HepG2 (cell line): ENCODE results near the gene POLQ. TPM values are rescaled to one million over a fixed set of nuclear protein-coding genes. Genes with fewer than 3 reads are reported as not detected.
A peak's percentile ranks its signal among the peaks of the same experiment; 100 is the strongest.

Source experiments
- BRCA1 ChIP-seq: sonication (generic); formaldehyde crosslinking; IDR thresholded peaks from 2 replicates; pipeline ENCODE4 v1.4.0; 2020; ENCODE audit warnings: missing genetic modification reagents
- CREBL2 ChIP-seq: sonication (generic); formaldehyde crosslinking; IDR thresholded peaks from 2 replicates; pipeline ENCODE4 v1.8.1; 2023; ENCODE audit warnings: missing genetic modification reagents, mild to moderate bottlenecking, borderline replicate concordance
- FOXA3 ChIP-seq: IDR thresholded peaks from 2 replicates; pipeline ENCODE4 v1.6.1; 2016; ENCODE audit warnings: missing genetic modification reagents, missing compliant biosample characterization
- HCFC1 ChIP-seq: fragments of 150-350 bp; IDR thresholded peaks from 2 replicates; pipeline ENCODE4 v1.6.1; 2014; ENCODE audit warnings: low read depth, low read length
- ISL2 ChIP-seq: sonication (generic); formaldehyde crosslinking; IDR thresholded peaks from 2 replicates; pipeline ENCODE4 v1.5.0; 2020; ENCODE audit warnings: missing genetic modification reagents
- KDM5A ChIP-seq: fragments of 200-600 bp; sonication (generic); IDR thresholded peaks from 2 replicates; pipeline ENCODE4 v1.7.0; 2018; ENCODE audit warnings: antibody characterized with exemption, mild to moderate bottlenecking, low read length, borderline replicate concordance
- RBFOX2 ChIP-seq: fragments of 200-400 bp; formaldehyde crosslinking; IDR thresholded peaks from 2 replicates; pipeline ENCODE4 v1.6.1; 2017; ENCODE audit warnings: low read depth, mild to moderate bottlenecking, low read length
- SALL1 ChIP-seq: sonication (generic); formaldehyde crosslinking; IDR thresholded peaks from 2 replicates; pipeline ENCODE4 v1.8.0; 2022; ENCODE audit warnings: mild to moderate bottlenecking, missing genetic modification reagents
- ZNF143 ChIP-seq: sonication (generic); formaldehyde crosslinking; IDR thresholded peaks from 2 replicates; pipeline ENCODE4 v1.4.0; 2020; ENCODE audit warnings: missing genetic modification reagents
- ZZZ3 ChIP-seq: sonication (generic); formaldehyde crosslinking; IDR thresholded peaks from 2 replicates; pipeline ENCODE4 v1.4.0; 2020; ENCODE audit warnings: missing genetic modification reagents, mild to moderate bottlenecking, borderline replicate concordance
- polyA plus RNA-seq, 8 experiments: library from polyadenylated mRNA; depleted of rRNA in 3 of 8; stranded (reverse) in 7 of 8; unstranded in 1 of 8; fragments of >200 nt; fragmentation: Illumina TruSeq in 4 of 8; extraction: Trizol in 4 of 8; gene quantifications; 2 replicates each; pipeline versions ENCODE4 v1.2.1 to v1.2.3, GENCODE V29; 2011 to 2016; ENCODE audit warnings: low read depth in 4 of 8, missing spikeins in 1 of 8, mixed read lengths in 1 of 8; ENCODE audit not compliant: insufficient read depth in 1 of 8
- total RNA-seq, 5 experiments: library from RNA; depleted of rRNA; stranded (reverse); fragments of >200 nt; fragmentation: Illumina TruSeq; extraction: Trizol; gene quantifications; 2 replicates each; pipeline ENCODE4 v1.2.3, GENCODE V29; 2016; ENCODE audit warnings: low read depth in 1 of 5
- TF ChIP-seq, protein P1 (sequence below): sonication (generic); formaldehyde crosslinking; IDR thresholded peaks from 2 replicates; pipeline ENCODE4 v1.5.0; 2020; ENCODE audit warnings: missing genetic modification reagents
- TF ChIP-seq, protein P2 (sequence below): sonication (generic); formaldehyde crosslinking; IDR thresholded peaks from 2 replicates; pipeline ENCODE4 v1.5.1; 2020; ENCODE audit warnings: mild to moderate bottlenecking, missing genetic modification reagents, borderline replicate concordance
- TF ChIP-seq, protein P3 (sequence below), 2 experiments: sonication (generic) in 1 of 2; formaldehyde crosslinking in 1 of 2; IDR thresholded peaks; 2 replicates each; pipeline versions ENCODE4 v1.4.0 to v1.6.1; 2018 to 2020; ENCODE audit warnings: missing genetic modification reagents in 2 of 2, borderline replicate concordance in 1 of 2, low read depth in 1 of 2, mild to moderate bottlenecking in 1 of 2, missing biosample characterization in 1 of 2
- TF ChIP-seq, protein P4 (sequence below): sonication (generic); formaldehyde crosslinking; IDR thresholded peaks from 2 replicates; pipeline ENCODE4 v1.4.0; 2020; ENCODE audit warnings: missing genetic modification reagents
- TF ChIP-seq, protein P5 (sequence below): IDR thresholded peaks from 2 replicates; pipeline ENCODE4 v1.6.1; 2012; ENCODE audit warnings: low read depth, low read length, improper control_type of control experiment

Gene POLQ
- total and polyA plus RNA-seq, 2 of the 13 experiments (the other 11 are each of a cell fraction or from before 2014, with no cell fraction given) = 2.5 to 18.6 TPM

DNA sequence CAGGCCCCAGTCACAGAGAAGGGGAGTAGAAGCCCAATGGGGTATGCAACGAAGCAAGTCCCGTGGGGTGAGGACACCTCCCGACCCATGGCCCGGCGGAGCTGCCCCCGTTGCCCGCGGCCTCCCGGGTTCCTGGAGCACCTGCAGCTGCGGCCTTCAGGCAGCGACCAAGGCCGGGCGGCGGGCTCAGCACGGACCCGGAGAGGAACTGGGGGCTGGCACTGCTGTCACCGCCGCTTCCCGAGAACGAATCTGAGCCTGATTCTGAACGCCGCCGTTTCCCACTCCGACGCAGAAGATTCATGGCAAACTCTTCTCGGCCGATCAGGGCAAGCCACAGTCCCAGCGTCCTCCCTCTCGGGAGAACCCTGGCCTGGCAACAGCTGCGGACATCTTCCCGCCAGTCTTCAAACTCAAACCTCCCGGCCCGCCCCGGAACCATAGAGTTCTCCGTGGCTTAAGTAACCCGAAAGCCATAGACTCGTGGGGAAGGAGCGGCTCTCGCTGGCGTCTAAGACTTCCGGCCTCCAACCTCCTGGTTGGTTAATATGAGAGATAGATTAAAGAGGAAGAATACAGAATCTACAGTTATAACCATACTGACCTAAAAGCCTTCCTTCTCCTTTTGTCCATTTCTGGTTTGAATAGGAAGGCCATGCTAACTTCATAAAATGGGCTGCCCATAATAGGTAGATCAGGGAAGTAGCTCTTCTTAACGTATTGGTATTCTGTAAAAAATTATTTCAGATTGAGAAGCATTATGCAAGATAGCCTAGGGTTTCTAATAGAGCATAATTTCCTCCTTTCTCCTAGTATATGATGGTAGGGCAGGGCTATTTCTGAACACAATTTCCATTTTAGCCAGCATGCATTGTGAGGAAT lies at the start of gene POLQ (continued):
- TF ChIP-seq, protein P1, sequence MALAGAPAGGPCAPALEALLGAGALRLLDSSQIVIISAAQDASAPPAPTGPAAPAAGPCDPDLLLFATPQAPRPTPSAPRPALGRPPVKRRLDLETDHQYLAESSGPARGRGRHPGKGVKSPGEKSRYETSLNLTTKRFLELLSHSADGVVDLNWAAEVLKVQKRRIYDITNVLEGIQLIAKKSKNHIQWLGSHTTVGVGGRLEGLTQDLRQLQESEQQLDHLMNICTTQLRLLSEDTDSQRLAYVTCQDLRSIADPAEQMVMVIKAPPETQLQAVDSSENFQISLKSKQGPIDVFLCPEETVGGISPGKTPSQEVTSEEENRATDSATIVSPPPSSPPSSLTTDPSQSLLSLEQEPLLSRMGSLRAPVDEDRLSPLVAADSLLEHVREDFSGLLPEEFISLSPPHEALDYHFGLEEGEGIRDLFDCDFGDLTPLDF = peak; percentile 90
- TF ChIP-seq RBFOX2 = peak; percentile 36; the same call in 1 of the 2 replicates
- TF ChIP-seq CREBL2 (CRISPR knock-in tag) = no peak
- peak; percentile 71; the same call in 1 of the 2 replicates for TF ChIP-seq ZZZ3
- peak; percentile 47; the same call in 1 of the 2 replicates for TF ChIP-seq FOXA3
- TF ChIP-seq, protein P2, sequence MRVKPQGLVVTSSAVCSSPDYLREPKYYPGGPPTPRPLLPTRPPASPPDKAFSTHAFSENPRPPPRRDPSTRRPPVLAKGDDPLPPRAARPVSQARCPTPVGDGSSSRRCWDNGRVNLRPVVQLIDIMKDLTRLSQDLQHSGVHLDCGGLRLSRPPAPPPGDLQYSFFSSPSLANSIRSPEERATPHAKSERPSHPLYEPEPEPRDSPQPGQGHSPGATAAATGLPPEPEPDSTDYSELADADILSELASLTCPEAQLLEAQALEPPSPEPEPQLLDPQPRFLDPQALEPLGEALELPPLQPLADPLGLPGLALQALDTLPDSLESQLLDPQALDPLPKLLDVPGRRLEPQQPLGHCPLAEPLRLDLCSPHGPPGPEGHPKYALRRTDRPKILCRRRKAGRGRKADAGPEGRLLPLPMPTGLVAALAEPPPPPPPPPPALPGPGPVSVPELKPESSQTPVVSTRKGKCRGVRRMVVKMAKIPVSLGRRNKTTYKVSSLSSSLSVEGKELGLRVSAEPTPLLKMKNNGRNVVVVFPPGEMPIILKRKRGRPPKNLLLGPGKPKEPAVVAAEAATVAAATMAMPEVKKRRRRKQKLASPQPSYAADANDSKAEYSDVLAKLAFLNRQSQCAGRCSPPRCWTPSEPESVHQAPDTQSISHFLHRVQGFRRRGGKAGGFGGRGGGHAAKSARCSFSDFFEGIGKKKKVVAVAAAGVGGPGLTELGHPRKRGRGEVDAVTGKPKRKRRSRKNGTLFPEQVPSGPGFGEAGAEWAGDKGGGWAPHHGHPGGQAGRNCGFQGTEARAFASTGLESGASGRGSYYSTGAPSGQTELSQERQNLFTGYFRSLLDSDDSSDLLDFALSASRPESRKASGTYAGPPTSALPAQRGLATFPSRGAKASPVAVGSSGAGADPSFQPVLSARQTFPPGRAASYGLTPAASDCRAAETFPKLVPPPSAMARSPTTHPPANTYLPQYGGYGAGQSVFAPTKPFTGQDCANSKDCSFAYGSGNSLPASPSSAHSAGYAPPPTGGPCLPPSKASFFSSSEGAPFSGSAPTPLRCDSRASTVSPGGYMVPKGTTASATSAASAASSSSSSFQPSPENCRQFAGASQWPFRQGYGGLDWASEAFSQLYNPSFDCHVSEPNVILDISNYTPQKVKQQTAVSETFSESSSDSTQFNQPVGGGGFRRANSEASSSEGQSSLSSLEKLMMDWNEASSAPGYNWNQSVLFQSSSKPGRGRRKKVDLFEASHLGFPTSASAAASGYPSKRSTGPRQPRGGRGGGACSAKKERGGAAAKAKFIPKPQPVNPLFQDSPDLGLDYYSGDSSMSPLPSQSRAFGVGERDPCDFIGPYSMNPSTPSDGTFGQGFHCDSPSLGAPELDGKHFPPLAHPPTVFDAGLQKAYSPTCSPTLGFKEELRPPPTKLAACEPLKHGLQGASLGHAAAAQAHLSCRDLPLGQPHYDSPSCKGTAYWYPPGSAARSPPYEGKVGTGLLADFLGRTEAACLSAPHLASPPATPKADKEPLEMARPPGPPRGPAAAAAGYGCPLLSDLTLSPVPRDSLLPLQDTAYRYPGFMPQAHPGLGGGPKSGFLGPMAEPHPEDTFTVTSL (CRISPR knock-in tag) = no peak
- TF ChIP-seq, protein P3, sequence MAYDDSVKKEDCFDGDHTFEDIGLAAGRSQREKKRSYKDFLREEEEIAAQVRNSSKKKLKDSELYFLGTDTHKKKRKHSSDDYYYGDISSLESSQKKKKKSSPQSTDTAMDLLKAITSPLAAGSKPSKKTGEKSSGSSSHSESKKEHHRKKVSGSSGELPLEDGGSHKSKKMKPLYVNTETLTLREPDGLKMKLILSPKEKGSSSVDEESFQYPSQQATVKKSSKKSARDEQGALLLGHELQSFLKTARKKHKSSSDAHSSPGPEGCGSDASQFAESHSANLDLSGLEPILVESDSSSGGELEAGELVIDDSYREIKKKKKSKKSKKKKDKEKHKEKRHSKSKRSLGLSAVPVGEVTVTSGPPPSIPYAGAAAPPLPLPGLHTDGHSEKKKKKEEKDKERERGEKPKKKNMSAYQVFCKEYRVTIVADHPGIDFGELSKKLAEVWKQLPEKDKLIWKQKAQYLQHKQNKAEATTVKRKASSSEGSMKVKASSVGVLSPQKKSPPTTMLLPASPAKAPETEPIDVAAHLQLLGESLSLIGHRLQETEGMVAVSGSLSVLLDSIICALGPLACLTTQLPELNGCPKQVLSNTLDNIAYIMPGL (CRISPR knock-in tag; IDR thresholded peaks at IDR 0.05; ENCODE audit: borderline replicate concordance in 1 of 2, low read depth in 1 of 2) = peak; percentile 7 to 48; a peak in 2 of 4 replicates
- TF ChIP-seq ISL2 (CRISPR knock-in tag) = peak; percentile 61; the same call in 1 of the 2 replicates
- TF ChIP-seq SALL1 (CRISPR knock-in tag) = peak; percentile 79
- peak; percentile 28; the same call in 1 of the 2 replicates for TF ChIP-seq HCFC1
- TF ChIP-seq KDM5A = peak; percentile 96; the same call in 1 of the 2 replicates
- TF ChIP-seq, protein P4, sequence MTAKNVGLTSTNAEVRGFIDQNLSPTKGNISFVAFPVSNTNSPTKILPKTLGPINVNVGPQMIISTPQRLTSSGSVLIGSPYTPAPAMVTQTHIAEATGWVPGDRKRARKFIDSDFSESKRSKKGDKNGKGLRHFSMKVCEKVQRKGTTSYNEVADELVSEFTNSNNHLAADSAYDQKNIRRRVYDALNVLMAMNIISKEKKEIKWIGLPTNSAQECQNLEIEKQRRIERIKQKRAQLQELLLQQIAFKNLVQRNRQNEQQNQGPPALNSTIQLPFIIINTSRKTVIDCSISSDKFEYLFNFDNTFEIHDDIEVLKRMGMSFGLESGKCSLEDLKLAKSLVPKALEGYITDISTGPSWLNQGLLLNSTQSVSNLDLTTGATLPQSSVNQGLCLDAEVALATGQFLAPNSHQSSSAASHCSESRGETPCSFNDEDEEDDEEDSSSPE (CRISPR knock-in tag) = peak; percentile 99
- peak; percentile 59; the same call in 1 of the 2 replicates for TF ChIP-seq BRCA1 (CRISPR knock-in tag)
- TF ChIP-seq ZNF143 (CRISPR knock-in tag) = peak; percentile 44
- TF ChIP-seq, protein P5, sequence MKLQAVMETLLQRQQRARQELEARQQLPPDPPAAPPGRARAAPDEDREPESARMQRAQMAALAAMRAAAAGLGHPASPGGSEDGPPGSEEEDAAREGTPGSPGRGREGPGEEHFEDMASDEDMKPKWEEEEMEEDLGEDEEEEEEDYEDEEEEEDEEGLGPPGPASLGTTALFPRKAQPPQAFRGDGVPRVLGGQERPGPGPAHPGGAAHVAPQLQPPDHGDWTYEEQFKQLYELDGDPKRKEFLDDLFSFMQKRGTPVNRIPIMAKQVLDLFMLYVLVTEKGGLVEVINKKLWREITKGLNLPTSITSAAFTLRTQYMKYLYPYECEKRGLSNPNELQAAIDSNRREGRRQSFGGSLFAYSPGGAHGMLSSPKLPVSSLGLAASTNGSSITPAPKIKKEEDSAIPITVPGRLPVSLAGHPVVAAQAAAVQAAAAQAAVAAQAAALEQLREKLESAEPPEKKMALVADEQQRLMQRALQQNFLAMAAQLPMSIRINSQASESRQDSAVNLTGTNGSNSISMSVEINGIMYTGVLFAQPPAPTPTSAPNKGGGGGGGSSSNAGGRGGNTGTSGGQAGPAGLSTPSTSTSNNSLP = peak; percentile 55; the same call in 1 of the 2 replicates
